ENCODE results near the gene MEGF11.

- TF ChIP-seq CTCF (IDR thresholded peaks at IDR 0.05; ENCODE audit: low read depth, low read length) (peak; percentile 44), EZH2phosphoT487 (IDR thresholded peaks at IDR 0.05; ENCODE audit: low read depth) (no peak)
These were observed 271.5 kb downstream of the MEGF11 start for GRCh38 chr15:65981837-65982626.

Measured in OCI-LY3 (cell line).